Fibroblast of villous mesenchyme (primary cell): ENCODE data around the gene SLTM. TPM values are rescaled to one million over a fixed set of nuclear protein-coding genes. Genes with fewer than 3 reads are reported as not detected.
A peak's percentile ranks its signal among the peaks of the same experiment; 100 is the strongest.
"Not testable (repeated sequence)": the region's sequence is repeated elsewhere in the genome, so short reads cannot be mapped to it uniquely, and the experiment has no call there.

Experiments
- DNase-seq: peaks from one replicate; pipeline ENCODE4 v3.0.0-alpha.2; 2010; ENCODE audit warnings: low read depth
- H3K4me3 ChIP-seq: 2 replicates; pipeline ENCODE4 v1.5.1; 2011; ENCODE audit warnings: low read depth, mild to moderate bottlenecking, low read length
- CTCF ChIP-seq: IDR thresholded peaks from 2 replicates; pipeline ENCODE4 v1.5.1; 2012; ENCODE audit warnings: low read depth, mild to moderate bottlenecking, low read length; ENCODE audit not compliant: insufficient read depth
- total RNA-seq: library from RNA; depleted of rRNA; stranded (reverse); fragments of >200 nt; gene quantifications from 2 replicates; pipeline ENCODE4 v1.2.3, GENCODE V29; 2012

SLTM gene
- total RNA-seq, 1 donor, result 68.7 TPM

GRCh38 chr15:58900631-58901030 lies 32.8 kb downstream of the SLTM start:
- no peak overlapping the region for H3K4me3 ChIP-seq
- no peak for TF ChIP-seq CTCF
- peak; percentile 67 for DNase-seq

GRCh38 chr15:58898150-58898680 lies 35.3 kb downstream of the SLTM start:
- TF ChIP-seq CTCF, result no peak
- no peak overlapping the region for H3K4me3 ChIP-seq

GRCh38 chr15:58889363-58889762 lies 44.1 kb downstream of the SLTM start:
- no peak for DNase-seq
- H3K4me3 ChIP-seq, result no peak overlapping the region
- no peak for TF ChIP-seq CTCF

More at GRCh38 chr15:58898150-58898680, 35.3 kb downstream of the SLTM start:
- DNase-seq, result no peak

GRCh38 chr15:58886921-58887320 lies 46.6 kb downstream of the SLTM start:
- DNase-seq, result no peak
- TF ChIP-seq CTCF, result no peak
- no peak overlapping the region for H3K4me3 ChIP-seq

GRCh38 chr15:58883926-58884325 lies 49.6 kb downstream of the SLTM start:
- DNase-seq, H3K4me3 ChIP-seq: not testable (repeated sequence)

- no peak for TF ChIP-seq CTCF
- DNase-seq, result no peak
- H3K4me3 ChIP-seq, result no peak overlapping the region
Measured at GRCh38 chr15:58882243-58882642, 51.2 kb downstream of the SLTM start.

- DNase-seq, result no peak
- H3K4me3 ChIP-seq, result no peak overlapping the region
- TF ChIP-seq CTCF, result no peak
Measured at GRCh38 chr15:58880320-58880719, 53.2 kb downstream of the SLTM start.
